NCI-H526 treated with DMSO at 0.1 percent for 48 hours (cell line): Measurements from ENCODE around the gene IL4R.
"Not testable (repeated sequence)": the region's sequence is repeated elsewhere in the genome, so short reads cannot be mapped to it uniquely, and the experiment has no call there.

ENCODE experiments used
- DNase-seq: peaks from one replicate; lab custom pipeline; 2025; lab: John Stamatoyannopoulos, UW

IL4R gene

GRCh38 chr16:27381236-27381635 lies 67.5 kb downstream of the IL4R start:
- no peak for DNase-seq

GRCh38 chr16:27381974-27382855 lies 68.4 kb downstream of the IL4R start:
- no peak for DNase-seq

- no peak for DNase-seq
These were observed 69.9 kb downstream of the IL4R start for GRCh38 chr16:27383556-27384243.

GRCh38 chr16:27384425-27384824 lies 70.7 kb downstream of the IL4R start:
- DNase-seq, result no peak

GRCh38 chr16:27385398-27385797 lies 71.6 kb downstream of the IL4R start:
- no peak for DNase-seq

GRCh38 chr16:27386674-27387073 lies 72.9 kb downstream of the IL4R start:
- DNase-seq, result no peak

- no peak for DNase-seq
These were observed 74.0 kb downstream of the IL4R start for GRCh38 chr16:27387724-27388123.

- no peak for DNase-seq
These were observed 75.6 kb downstream of the IL4R start for GRCh38 chr16:27389272-27389961.

- DNase-seq, result no peak
These were observed 76.4 kb downstream of the IL4R start for GRCh38 chr16:27390151-27390550.

GRCh38 chr16:27392671-27393070 lies 78.9 kb downstream of the IL4R start:
- no peak for DNase-seq

GRCh38 chr16:27394516-27394915 lies 80.7 kb downstream of the IL4R start:
- DNase-seq, result no peak

- not testable (repeated sequence) for DNase-seq
These were observed 84.6 kb downstream of the IL4R start for GRCh38 chr16:27398341-27398893.

GRCh38 chr16:27398894-27399853 lies 85.4 kb downstream of the IL4R start:
- no peak for DNase-seq

GRCh38 chr16:27399969-27400368 lies 86.2 kb downstream of the IL4R start:
- no peak for DNase-seq

GRCh38 chr16:27400751-27401620 lies 87.2 kb downstream of the IL4R start:
- DNase-seq, result no peak

- no peak for DNase-seq
These were observed 88.2 kb downstream of the IL4R start, which contains the start of gene IL21R for GRCh38 chr16:27401768-27402568. Gene IL21R, plus strand, starts transcription at chr16:27402174. Its CDS starts 27,898 bp downstream, at chr16:27430072.

- DNase-seq, result no peak
These were observed 88.8 kb downstream of the IL4R start for GRCh38 chr16:27402569-27402963.

GRCh38 chr16:27402964-27403600 lies 89.3 kb downstream of the IL4R start:
- DNase-seq, result no peak

- no peak for DNase-seq
These were observed 89.8 kb downstream of the IL4R start for GRCh38 chr16:27403601-27403992.
